Activated effector memory CD4-positive, alpha-beta T cell treated with Interleukin-2 at 50 U/mL for 16 hours (primary cell): ENCODE measurements around the gene OSTN.
"Not testable (repeated sequence)": the region's sequence is repeated elsewhere in the genome, so short reads cannot be mapped to it uniquely, and the experiment has no call there.

Experiments used
- DNase-seq: peaks from one replicate; pipeline ENCODE4 v3.0.0-alpha.2; 2020

Gene OSTN, protein sequence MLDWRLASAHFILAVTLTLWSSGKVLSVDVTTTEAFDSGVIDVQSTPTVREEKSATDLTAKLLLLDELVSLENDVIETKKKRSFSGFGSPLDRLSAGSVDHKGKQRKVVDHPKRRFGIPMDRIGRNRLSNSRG

DNA sequence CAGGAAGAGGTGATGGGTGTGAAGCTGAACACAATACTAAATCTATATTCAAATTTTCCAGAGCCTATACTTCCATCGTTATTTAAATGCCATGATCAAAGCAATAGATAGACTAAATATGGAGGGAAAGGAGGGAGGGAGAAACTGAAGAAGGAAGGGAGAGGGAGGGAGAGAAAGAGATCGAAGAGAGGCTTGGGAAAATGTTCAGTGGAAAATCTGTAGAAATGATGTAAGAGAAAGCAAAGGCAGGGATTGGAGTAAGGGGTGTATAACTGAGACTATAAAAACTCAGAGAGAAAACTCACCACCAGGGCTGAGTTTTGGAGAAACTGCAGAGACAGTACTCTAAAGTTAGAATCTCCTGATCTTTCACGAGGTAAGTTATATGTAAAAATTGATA, at the start of gene OSTN:
Gene OSTN (plus strand): TSS at position 310 of the 400 bp plus-strand sequence. CDS start 13,292 bp downstream, outside the sequence.
- DNase-seq: no peak

DNA sequence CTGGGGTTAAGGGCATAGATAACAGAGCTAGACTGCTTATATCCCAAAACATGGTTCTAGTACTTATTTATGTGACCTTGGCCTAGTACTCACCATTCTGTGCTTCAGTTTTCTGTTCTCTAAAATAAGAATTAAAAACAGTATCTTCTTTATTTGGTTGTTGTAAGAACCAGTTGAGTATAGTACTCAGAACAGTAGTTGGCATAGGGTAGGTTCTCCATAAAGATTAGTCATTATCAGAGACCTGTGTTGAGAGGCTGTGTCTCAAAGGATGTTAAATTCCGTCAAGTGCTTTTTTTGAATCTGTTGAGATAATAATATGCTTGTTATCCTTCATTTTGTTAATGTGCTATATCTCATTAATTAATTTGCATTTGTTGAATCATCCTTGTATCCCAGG, 47.4 kb upstream of the OSTN start:
- no peak for DNase-seq

DNA sequence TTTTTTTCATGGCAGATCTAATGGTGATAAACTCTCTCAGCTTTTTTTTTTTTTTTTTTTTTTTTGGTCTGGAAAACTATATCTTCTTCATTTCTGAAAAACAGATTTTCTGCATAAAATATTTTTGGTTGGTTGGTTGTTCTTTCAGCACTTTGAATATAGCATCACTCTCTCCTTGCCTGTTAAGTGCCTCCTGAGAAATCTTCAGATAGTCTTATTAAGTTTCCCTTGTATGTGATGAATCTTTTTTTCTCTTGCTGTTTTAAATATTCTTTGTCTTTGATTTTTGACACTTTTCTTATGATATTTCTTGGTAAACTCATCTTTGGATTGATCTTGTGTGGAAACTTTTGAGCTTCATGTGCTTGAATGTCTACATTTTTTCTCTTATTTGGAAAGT, 44.2 kb upstream of the OSTN start:
- DNase-seq: no peak

DNA sequence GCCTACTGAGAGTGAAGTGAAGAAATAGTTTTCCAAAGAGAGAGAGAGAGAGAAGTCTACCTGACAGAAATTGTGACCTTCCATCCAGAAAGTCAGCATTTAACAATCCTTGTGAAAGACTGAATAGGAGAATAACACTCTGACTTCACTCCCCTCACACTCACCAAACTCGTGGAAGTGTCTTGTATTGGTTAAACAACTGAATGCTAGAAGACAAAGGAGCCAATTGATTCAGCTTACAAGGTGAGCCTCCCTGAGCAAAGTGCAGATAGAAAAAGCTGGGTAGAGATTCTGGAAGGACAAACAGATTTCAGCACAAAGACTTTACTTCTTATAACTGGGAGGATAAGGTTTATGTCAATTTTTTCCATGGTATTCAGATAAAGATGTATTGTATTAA, 40.8 kb upstream of the OSTN start:
- no peak for DNase-seq

DNA sequence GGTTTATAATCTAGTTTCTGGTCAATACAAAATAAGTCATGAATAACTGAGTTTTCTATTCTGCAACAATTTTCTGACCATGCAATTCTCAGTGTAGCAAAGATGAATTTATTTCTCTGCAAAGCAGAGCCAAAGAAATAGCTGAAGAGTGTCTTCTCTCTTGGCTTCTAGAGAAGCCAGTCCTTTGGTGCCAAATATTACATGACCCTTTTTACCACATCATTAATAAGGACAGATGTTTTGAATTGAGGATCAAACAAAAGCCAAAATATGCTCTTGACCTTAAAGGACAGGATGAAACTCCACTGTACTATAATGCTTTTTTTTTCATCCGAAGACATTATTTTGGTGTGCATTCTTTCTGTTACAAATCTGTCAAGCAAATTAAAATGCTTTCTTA, 40.2 kb upstream of the OSTN start:
- DNase-seq: no peak

DNA sequence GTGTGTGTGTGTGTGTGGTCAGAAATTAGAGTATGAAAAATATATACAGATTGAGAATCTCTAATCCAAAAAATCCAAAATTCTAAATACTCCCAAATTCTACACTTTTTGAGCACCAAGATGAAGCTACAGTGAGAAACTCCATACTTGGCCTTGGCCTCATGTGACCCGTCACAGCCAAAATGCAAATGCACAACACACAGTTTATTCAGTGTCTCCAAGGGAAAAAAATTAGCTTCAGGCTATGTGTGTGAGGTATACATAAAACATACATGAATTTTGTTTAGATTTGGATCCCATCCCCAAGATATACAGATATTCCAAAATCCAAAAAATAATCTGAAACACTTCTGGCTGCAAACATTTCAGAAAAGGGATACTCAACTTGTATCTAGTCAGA, 33.2 kb upstream of the OSTN start:
- no peak for DNase-seq

DNA sequence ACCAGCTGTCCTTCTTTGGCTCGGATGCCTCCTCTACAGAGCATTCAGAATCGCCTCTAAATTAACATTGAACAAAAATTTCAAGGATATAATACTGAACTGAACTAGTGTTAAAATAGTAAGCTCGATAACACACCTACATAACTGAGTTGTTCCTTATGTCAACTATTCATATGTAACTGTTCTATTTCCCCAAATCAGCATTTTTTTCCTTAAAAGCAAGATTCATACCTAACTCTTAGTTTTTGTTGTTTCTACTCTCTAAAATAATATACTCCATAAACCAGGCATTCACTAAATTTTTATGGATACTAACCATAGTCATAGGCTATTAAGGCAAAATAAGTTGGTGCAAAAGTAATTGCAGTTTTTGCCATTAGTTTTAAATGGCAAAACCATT, 32.7 kb upstream of the OSTN start:
- no peak for DNase-seq

DNA sequence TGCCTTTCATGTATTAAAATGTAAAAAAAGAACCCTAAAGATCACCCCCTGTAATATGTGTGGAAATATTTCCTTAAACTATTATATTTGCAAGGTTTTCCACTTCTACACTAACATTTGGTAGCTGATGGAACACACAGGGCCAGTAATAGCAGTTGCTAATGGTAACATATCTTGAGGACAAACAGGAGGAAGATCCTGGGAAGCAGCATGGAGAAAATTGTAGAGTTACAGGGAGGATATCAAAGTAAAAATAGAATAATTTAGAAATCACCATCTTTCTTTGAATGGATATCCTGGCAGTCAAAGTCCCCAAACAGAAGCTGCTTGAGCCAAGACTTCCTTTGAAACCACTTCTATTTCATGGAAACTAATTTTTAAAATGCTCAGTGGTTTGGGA, 29.5 kb upstream of the OSTN start:
- no peak for DNase-seq

DNA sequence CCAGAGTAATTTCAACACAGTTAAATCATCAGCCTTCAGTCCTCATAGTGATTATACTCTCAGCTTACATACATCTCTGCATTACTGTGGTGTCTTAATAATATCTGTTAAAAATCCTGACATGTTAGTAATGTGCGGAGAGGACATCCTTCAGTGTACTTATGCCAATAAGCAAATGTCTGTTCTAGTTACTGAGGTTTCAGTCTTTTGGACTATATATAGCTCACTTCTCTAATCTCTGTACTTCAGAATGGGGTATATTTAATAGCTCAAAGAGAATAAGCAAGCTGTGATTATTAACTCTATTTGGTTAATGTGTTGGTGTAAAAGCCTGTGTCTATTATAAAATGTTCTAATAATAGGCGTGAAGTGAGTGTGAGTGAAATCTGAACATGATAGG, 28.9 kb upstream of the OSTN start:
- no peak for DNase-seq

DNA sequence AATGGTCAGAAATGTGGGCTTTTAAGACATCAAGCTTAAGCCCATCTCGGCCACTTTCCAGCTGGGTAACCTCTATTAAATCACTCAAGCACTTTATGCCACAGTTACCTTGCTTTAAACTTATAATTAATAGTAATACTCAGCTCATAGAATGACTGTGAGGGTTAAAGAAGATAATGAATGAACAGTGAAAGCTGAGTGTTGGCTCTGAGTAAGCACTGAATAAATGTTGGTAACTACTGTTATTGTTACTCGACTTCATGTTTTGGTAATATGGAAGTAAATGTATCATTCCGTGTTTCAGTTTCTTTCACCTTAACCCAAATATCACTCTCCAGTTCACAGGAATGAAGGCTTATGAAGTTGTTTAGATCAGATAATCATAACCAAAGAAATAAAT, 23.9 kb upstream of the OSTN start:
- DNase-seq: no peak

DNA sequence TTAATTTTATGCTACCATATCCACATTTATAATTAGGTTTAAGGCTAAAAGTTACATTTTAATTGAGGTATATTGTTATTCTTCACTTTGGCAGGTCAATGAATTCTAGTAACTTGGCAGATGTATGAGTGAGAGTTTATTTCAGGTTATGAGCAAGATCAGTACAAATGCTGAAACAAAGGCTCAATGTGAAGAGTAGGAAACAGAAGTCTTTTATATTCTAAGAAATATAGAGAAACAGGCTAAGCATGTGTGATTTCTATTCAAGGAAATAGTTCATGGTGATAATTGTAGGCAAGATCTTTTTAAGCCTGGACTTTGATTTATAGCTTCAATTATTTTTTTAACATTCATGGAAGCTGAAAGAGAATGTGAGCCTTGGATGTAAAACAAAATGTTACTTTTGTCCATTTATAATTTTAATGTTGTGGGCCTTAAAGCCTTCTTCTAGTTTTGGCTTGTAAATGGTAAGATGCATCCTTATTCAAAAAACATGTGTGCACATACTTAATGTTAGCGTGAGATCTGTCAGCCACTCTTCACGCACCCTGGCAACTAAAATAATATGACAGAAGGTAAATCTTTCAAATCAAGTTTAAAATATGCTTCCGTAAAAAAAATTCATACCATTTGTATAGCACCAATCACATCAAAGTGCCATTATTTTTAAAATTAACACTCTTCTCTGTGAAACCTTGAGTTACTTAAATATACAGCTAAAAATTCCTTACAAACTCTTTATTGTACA, 22.8 kb upstream of the OSTN start:
- DNase-seq: no peak

DNA sequence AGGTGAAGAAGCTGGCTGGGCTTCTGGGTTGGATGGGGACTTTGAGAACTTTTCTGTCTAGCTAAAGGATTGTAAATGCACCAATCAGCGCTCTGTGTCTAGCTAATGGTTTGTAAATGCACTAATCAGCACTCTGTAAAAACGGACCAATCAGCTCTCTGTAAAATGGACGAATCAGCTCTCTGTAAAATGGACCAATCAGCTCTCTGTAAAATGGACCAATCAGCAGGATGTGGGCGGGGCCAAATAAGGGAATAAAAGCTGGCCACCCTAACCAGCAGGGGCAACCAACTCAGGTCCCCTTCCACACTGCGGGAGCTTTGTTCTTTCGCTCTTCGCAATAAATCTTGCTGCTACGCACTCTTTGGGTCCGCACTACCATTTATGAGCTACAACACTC, 13.7 kb upstream of the OSTN start:
- not testable (repeated sequence) for DNase-seq

DNA sequence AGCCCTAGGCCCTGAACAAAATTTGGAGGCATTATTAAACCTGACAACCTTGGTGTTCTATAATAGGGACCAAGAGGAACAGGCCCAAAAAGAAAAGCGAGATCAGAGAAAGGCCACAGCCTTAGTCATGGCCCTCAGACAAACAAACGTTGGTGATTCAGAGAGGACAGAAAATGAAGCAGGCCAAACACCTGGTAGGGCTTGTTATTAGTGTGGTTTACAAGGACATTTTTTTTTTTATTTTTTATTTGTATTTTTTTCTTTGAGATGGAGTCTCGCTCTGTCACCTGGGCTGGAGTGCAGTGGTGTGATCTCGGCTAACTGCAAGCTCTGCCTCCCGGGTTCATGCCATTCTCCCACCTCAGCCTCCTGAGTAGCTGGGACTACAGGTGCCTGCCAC, 10.8 kb upstream of the OSTN start:
- DNase-seq: not testable (repeated sequence)

DNA sequence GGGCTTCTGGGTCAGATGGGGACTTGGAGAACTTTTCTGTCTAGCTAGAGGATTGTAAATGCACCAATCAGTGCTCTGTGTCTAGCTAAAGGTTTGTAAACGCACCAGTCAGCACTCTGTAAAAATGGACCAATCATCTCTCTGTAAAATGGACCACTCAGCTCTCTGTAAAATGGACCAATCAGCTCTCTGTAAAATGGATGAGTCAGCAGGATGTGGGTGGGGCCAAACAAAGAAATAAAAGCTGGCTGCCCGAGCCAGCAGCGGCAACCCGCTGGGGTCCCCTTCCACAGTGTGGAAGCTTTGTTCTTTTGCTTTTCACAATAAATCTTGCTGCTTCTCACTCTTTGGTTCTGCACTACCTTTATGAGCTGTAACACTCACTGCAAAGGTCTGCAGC, 6.8 kb upstream of the OSTN start:
- DNase-seq: not testable (repeated sequence)

DNA sequence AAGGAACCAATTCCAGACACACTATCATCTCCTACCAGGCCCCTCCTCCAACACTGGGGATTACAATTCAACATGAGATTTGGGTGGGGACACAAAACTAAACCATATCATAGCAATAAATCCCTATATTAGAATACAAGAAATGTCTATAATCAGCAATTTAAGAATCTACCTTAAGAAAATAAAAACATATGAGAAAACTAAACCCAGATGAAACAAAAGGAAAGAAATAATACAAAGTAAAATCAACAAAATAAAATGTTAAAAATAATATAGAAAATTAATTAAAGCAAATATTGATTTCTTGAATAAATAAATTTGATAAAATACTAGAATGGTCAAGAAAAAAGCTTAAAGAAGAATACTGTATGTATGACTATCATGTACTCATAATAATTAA, 6.1 kb upstream of the OSTN start:
- no peak for DNase-seq

DNA sequence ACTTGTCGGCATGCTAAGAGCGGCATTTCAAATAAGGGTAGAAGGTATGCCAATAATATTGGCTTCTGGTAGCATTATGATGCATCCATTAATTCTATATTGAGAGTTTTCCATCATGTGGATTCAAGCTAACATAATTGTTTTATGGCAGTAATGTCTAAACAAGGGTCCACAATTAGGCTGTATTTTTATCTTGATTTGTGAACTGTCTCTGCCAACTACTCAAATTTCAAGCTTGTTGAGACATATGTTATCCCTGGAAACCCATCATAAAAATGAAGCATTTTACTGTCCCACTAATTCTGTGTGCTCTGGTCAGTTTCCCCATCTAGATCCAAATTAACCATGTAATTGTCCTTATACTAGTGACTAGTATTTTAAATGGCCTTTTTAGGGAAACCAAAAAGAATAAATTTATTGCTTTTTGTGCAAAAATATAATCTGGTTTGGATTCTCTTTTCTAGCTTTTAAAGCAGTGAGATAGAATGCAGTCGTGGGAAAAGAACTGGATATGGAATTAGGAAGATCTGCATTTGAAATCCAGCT, 1.2 kb upstream of the OSTN start:
- DNase-seq: no peak

DNA sequence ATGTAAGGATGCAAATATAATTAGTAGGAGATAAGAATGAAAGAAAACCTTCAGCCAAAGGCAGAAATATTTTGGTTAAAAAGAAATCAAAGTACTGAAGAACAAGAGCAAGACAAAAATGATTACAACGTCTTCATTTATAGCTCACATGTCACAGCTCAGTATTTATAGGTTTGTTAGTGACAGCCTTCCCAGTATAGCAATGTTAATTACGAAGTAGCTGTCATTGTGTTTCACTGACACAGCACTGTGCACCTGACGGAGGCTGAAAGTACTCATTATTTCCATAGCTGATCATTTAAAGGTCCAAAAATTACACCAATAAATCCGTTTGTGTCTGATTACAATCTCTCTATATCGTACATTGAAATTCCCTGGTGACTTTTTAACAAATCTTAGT, 561 bp upstream of the OSTN start:
- no peak for DNase-seq

DNA sequence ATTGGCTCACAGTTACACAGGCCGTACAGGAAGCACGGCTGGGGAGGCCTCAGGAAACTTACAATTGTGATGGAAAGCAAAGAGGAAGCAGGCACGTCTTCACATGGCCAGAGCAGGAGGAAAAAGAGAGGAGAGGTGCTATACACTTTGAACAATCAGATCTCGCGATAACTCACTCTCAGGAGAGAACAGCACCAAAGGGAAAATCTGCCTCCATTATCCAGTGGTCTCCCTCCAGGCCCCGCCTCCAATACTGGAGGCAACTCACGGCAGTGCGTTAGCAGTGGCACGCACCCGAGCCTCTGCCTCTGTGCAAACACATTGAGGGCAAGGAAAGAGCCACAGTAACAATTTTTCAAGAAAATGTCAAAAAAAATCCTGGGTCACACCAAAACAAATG, 11.0 kb downstream of the OSTN start:
- DNase-seq: no peak

DNA sequence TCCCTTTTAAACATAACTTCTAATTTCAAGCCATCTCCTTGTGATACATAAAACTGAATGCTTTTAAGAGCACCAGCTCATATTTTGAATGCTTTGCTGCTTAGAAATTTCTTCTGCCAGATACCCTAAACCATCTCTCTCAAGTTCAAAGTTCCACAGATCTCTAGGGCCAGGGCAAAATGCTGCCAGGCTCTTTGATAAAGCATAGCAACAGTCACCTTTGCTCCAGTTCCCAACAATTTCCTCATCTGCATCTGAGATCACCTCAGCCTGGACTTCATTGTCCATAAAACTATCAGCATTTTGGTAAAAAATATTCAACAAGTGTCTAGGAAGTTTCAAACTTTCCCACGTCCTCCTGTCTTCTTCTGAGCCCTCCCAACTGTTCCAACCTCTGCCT, 17.5 kb downstream of the OSTN start:
- no peak for DNase-seq

DNA sequence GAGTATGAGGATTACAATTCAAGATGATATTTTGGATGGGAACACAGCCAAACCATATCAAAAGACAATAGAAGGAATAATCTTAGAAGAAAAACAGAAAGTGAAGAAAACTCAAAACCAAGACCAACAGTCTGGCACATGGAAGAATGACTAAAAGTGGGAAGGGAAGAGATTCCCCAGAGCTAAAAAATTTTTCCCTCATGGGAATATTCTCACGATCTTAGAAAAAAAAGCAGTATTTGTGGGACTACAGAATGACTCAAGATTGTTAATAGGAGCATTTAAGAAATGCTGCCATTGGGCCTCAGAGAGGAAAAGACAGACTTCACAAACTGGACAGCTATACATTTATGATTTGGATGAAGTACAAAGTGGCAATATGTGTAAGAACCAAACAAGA, 18.3 kb downstream of the OSTN start:
- no peak for DNase-seq

DNA sequence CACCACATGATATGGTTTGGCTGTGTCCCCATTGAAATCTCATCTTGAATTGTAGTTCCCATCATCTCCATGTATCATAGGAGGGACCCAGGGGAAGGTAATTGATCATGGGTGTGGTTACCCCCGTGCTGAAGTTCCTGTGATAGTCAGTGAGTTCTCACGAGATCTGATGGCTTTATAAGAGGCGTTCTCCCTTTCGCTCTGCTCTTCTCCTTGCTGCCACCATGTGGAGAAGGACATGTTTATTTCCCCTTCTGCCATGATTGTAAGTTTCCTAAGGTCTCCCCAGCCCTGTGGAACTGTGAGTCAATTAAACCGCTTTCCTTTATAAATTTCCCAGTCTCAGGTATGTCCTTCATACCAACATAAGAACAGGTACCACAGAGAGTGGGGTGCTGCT, 21.9 kb downstream of the OSTN start:
- DNase-seq: no peak

DNA sequence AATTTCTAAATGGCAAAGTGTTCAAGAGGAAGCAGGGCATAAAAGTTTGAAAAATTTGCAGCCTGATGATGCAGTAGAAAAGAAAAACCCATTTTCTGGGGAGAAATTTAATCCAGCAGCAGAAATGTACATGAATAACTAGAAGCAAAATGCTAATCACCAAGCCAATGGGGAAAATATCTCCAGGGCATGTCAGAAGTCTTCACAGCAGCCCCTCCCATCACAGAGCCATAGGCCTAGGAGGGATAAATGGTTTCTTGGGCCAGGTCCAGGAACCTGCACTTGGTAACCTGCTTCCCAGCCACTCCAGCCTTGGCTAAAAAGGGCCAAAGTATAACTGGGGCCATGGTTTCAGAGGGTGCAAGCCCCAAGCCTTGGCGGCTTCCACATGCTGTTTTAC, 22.6 kb downstream of the OSTN start:
- no peak for DNase-seq

DNA sequence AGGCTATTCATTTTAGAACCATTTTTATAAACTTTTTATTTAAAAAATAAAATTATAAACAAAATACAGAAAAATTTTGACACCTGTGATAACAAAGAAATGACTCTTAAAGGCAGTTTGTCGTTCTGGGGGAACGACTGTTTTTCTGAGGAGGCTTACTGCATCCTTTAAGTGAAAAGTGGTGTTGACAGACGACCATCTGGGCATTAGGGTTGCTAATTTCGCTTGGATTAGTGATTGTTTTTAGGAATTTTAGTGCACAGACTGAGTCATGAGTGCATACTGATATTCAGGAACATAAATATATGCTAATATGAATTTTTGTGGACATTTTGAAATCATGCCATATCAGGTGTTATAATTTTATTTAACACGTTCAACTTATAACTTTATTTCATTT, 28.5 kb downstream of the OSTN start:
- DNase-seq: no peak

DNA sequence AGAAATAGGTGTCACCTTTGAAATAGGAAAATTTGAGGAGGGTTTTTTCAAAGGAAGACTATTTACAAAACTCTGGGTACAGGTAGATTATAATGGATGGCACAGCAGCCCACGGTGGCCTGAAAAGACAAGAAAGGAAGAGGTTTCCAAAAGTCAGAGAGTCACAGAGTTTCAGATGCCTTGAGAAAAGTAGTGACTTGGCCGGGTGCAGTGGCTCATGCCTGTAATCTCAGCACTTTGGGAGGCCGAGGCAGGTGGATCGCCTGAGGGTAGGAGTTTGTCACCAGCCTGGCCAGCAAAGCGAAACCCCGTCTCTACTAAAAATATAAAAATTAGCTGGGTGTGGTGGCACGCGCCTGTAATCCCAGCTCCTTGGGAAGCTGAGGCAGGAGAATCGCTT, 35.2 kb downstream of the OSTN start:
- DNase-seq: no peak
